ENCODE measurements around the gene NDRG3. TPM values are rescaled to one million over a fixed set of nuclear protein-coding genes. Genes with fewer than 3 reads are reported as not detected.

Gene NDRG3
- polyA plus RNA-seq (2011; rRNA removed), result 39.5 and 39.8 TPM in 2 replicates
- polyA minus RNA-seq (2011; rRNA and poly(A)+ RNA removed), result 38.2 and 41.4 TPM in 2 replicates

DNA sequence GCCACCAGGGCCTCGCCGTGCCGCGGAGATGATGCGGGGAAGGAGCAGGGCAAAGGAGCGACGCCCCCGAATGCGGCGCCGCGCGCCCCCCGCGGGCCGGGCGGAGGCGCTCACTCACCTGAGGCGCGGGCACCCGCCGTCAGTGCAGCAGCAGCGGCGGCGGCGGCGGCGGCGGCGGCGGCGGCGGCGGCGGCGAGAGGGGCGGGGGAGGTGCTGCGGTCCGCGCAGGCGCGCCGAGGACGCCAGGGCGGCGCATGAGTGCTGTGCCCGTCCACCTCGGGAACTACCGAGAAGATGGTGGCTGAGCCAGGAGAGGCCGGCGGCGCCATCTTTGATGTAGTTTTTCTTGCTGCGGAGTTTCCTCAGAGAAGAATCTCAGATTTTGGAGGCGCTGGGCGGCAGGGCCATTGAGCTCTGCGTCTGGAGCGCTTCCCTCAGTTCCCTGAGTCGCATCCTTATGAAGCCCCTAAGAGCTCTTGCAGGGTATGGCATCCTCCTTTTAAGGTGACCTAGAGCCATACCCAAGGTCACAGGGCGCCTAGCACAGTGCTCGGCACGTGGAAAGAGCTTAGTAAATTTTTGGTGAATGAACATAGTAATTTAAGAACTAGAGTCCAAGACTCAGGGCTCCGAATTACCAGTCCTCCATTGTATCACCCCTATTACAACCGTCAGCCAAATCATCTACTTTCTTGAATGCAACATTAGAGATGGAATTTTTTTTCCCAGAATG, at the start of gene NDRG3:
Gene NDRG3 (minus strand): TSS at position 164 of the 733 bp plus-strand sequence. CDS start 24,355 bp downstream, outside the sequence.
- CTCF ChIA-PET, result interaction anchor here (0.5 to 2.6 kb wide), 4 partner anchors 8 to 35 kb away, joined by 4 to 25 read pairs (median 5); no protein-coding TSS in a partner anchor
- peak; percentile 78 for DNase-seq (ENCODE audit: low read depth, low spot score)
- TF ChIP-seq, protein P1, sequence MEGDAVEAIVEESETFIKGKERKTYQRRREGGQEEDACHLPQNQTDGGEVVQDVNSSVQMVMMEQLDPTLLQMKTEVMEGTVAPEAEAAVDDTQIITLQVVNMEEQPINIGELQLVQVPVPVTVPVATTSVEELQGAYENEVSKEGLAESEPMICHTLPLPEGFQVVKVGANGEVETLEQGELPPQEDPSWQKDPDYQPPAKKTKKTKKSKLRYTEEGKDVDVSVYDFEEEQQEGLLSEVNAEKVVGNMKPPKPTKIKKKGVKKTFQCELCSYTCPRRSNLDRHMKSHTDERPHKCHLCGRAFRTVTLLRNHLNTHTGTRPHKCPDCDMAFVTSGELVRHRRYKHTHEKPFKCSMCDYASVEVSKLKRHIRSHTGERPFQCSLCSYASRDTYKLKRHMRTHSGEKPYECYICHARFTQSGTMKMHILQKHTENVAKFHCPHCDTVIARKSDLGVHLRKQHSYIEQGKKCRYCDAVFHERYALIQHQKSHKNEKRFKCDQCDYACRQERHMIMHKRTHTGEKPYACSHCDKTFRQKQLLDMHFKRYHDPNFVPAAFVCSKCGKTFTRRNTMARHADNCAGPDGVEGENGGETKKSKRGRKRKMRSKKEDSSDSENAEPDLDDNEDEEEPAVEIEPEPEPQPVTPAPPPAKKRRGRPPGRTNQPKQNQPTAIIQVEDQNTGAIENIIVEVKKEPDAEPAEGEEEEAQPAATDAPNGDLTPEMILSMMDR (IDR thresholded peaks at IDR 0.05; ENCODE audit: low read depth, low read length), result no peak
- no peaks in the 10 kb centered on the region for H3K27me3 ChIP-seq (ENCODE audit: control insufficient read depth, insufficient read depth, low read length)
- POLR2A ChIA-PET, result interaction anchor here (1.0 kb wide), 1 partner anchor 9 kb away, joined by 7 read pairs; no protein-coding TSS in a partner anchor
- H3K27ac ChIP-seq (ENCODE audit: low read depth, low read length), result peak within 1 kb of the TSS; percentile 22
- peak within 1 kb of the TSS; percentile 79 for H3K4me3 ChIP-seq (ENCODE audit: low read depth, low read length)
- no peaks in the 10 kb centered on the region; the same call in 1 of the 2 replicates for H3K9me3 ChIP-seq (ENCODE audit: control insufficient read depth, insufficient read depth, low read length)

DNA sequence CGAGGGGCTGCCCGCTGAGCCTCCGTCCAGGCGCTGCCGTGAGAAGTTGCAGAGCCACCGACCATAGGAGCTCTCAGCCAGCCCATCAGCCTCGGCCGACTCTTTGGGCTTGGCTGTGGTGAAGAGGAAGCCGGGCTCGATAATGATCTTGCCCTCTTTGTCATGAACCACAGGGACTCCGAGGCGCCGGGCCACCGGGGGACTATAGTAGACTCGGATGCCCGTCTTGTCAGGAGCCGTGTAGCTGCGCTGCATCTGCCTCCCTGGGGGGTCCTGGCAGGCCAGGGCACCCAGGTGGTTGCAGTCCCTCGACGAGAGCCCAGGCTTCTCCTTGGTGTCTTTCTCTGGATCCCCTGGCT, 48.2 kb upstream of the NDRG3 start:
- no peak for DNase-seq (ENCODE audit: low read depth, low spot score)
- Histone ChIP-seq H3K9me3 (ENCODE audit: control insufficient read depth, insufficient read depth, low read length) (no peaks in the 10 kb centered on the region; the same call in 1 of the 2 replicates), H3K4me3 (ENCODE audit: low read depth, low read length) (no peak overlapping the region), H3K27me3 (ENCODE audit: control insufficient read depth, insufficient read depth, low read length) (no peaks in the 10 kb centered on the region), H3K27ac (ENCODE audit: low read depth, low read length) (no peak overlapping the region)
- TF ChIP-seq, protein P1 (IDR thresholded peaks at IDR 0.05; ENCODE audit: low read depth, low read length), result no peak
- ChIA-PET POLR2A (interaction anchor here (0.6 kb wide), 1 partner anchor 68 kb away, joined by 4 read pairs; no protein-coding TSS in a partner anchor), CTCF (interaction anchor here (1.3 kb wide), 1 partner anchor 14 kb away, joined by 3 read pairs; no protein-coding TSS in a partner anchor)

DNA sequence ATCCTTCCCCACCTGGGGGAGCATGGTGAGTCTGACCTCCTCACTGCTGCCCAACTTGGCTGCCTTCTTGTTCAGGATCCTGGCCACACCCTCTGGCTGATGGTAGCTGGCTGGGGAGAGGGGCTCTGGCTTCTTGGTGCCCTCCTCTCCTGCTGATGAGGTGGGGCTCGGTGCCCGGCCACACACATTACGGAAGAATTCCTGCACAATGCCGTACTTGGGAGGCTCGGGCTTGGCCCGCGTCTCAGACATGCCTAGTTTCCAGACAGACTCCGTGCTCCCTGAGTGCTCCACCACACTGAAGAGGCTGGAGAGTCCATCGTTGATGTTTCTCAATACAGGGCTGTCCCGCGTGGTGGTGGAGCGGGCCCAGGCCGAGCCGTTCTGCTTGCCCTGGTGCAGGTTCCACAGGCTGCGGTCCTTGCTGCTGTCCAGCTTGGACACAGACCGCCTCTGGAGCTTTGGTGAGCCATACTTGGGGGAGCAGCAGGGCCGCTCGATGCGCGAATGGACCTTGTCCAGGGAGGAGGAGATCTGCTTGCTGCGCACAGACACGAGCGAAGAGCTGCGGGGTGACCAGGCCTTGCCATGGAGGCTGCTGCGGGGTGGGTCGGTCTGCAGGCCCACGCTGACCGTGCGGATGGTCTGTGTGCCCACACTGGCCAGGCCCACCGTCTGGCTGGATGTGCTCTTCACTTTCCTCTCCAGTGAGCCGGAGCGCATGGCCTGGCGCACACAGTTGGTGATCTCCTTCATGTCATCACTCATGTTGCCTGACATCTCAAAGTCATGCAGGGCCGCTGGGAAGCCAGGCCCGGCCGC, 47.6 kb upstream of the NDRG3 start:
- Histone ChIP-seq H3K27ac (ENCODE audit: low read depth, low read length) (no peak overlapping the region), H3K27me3 (ENCODE audit: control insufficient read depth, insufficient read depth, low read length) (no peaks in the 10 kb centered on the region), H3K9me3 (ENCODE audit: control insufficient read depth, insufficient read depth, low read length) (no peaks in the 10 kb centered on the region; the same call in 1 of the 2 replicates), H3K4me3 (ENCODE audit: low read depth, low read length) (no peak overlapping the region)
- TF ChIP-seq, protein P1 (IDR thresholded peaks at IDR 0.05; ENCODE audit: low read depth, low read length), result no peak
- POLR2A ChIA-PET, result interaction anchor here (1.0 kb wide), 1 partner anchor 20 kb away, joined by 3 read pairs; the partner anchor contains the start of gene DSN1
- CTCF ChIA-PET, result interaction anchor here (1.0 to 1.8 kb wide), 3 partner anchors 15 to 93 kb away, joined by 3 to 10 read pairs (median 3); no protein-coding TSS in a partner anchor
- DNase-seq (ENCODE audit: low read depth, low spot score), result no peak

DNA sequence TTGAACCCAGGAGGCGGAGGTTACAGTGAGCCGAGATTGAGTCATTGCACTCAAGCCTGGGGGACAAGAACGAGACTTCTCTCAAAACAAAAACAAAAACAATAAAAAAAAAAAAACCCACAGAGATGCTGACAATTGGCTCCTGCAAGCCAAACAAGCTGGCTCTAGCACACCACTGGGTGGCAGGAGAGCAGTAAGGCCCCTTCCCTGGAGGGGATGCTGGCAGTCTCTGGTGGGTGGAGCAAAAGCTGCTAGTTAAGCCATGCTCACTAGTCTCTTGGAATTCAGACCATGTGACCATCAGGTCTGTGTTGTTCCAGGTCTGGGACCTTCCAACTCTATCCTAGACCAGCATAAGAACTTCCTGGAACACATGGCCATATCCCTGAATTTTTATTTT, 46.5 kb upstream of the NDRG3 start:
- no peaks in the 10 kb centered on the region for H3K27me3 ChIP-seq (ENCODE audit: control insufficient read depth, insufficient read depth, low read length)
- H3K27ac ChIP-seq (ENCODE audit: low read depth, low read length), result no peak overlapping the region
- H3K4me3 ChIP-seq (ENCODE audit: low read depth, low read length), result no peak overlapping the region
- peak; percentile 42 for DNase-seq (ENCODE audit: low read depth, low spot score)
- ChIA-PET POLR2A (interaction anchor here (0.9 to 1.0 kb wide), 2 partner anchors 19 to 71 kb away, joined by 3 to 8 read pairs; partner anchors contain the start of gene DSN1), CTCF (interaction anchor here (0.6 to 1.8 kb wide), 4 partner anchors 38 to 163 kb away, joined by 3 to 10 read pairs (median 4); no protein-coding TSS in a partner anchor)
- TF ChIP-seq, protein P1 (IDR thresholded peaks at IDR 0.05; ENCODE audit: low read depth, low read length), result peak; percentile 63
- H3K9me3 ChIP-seq (ENCODE audit: control insufficient read depth, insufficient read depth, low read length), result no peaks in the 10 kb centered on the region; the same call in 1 of the 2 replicates
